HL-60 (cell line): ENCODE results near the gene RAB6C.

Source experiments
- GABPA ChIP-seq: IDR thresholded peaks from 2 replicates; pipeline ENCODE4 v1.6.1; 2012; ENCODE audit warnings: low read depth
- POLR2AphosphoS5 ChIP-seq: IDR thresholded peaks from 2 replicates; pipeline ENCODE4 v1.6.1; 2012; ENCODE audit warnings: low read depth
- SPI1 ChIP-seq: IDR thresholded peaks from 2 replicates; pipeline ENCODE4 v1.6.1; 2012; ENCODE audit warnings: low read depth, mild to moderate bottlenecking, borderline replicate concordance
- TF ChIP-seq, protein P1 (sequence below): IDR thresholded peaks from one replicate; pipeline ENCODE4 v1.5.1; 2011; ENCODE audit warnings: low read length, control low read depth, inconsistent platforms; ENCODE audit not compliant: insufficient read depth
- TF ChIP-seq, protein P2 (sequence below): IDR thresholded peaks from 2 replicates; pipeline ENCODE4 v1.6.1; 2012; ENCODE audit warnings: low read depth; ENCODE audit not compliant: insufficient replicate concordance

DNA sequence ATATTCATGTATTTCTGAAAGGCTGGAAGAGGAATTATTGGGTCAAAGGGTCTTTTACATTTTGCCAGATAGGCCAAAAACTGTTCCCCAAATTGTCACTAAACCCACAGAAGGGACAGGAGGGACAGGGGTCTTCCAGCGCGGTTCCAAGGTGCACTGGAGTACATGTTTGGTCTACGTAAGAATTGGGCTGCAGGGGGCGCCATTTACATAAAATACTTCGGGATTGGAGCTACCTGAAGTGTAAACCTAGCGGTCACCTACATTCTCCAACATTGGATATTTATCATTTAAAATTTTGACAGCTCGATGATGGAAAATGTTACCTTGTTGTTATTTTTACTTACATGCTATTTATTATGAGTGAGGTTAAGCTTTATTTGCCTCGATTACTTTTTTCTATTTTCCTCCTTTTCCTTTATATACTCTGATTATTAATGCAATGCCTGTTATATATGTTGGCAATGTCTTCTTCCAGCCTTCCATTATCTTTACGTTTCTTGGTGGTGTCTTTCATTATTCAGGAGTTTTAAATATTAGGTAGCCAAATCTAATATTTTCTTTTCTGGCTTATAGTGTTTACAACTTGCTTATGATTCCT, 43.0 kb upstream of the RAB6C start:
- TF ChIP-seq, protein P1, sequence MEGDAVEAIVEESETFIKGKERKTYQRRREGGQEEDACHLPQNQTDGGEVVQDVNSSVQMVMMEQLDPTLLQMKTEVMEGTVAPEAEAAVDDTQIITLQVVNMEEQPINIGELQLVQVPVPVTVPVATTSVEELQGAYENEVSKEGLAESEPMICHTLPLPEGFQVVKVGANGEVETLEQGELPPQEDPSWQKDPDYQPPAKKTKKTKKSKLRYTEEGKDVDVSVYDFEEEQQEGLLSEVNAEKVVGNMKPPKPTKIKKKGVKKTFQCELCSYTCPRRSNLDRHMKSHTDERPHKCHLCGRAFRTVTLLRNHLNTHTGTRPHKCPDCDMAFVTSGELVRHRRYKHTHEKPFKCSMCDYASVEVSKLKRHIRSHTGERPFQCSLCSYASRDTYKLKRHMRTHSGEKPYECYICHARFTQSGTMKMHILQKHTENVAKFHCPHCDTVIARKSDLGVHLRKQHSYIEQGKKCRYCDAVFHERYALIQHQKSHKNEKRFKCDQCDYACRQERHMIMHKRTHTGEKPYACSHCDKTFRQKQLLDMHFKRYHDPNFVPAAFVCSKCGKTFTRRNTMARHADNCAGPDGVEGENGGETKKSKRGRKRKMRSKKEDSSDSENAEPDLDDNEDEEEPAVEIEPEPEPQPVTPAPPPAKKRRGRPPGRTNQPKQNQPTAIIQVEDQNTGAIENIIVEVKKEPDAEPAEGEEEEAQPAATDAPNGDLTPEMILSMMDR: no peak
- no peak for TF ChIP-seq GABPA
- no peak for TF ChIP-seq POLR2AphosphoS5
- TF ChIP-seq SPI1: no peak
- TF ChIP-seq, protein P2, sequence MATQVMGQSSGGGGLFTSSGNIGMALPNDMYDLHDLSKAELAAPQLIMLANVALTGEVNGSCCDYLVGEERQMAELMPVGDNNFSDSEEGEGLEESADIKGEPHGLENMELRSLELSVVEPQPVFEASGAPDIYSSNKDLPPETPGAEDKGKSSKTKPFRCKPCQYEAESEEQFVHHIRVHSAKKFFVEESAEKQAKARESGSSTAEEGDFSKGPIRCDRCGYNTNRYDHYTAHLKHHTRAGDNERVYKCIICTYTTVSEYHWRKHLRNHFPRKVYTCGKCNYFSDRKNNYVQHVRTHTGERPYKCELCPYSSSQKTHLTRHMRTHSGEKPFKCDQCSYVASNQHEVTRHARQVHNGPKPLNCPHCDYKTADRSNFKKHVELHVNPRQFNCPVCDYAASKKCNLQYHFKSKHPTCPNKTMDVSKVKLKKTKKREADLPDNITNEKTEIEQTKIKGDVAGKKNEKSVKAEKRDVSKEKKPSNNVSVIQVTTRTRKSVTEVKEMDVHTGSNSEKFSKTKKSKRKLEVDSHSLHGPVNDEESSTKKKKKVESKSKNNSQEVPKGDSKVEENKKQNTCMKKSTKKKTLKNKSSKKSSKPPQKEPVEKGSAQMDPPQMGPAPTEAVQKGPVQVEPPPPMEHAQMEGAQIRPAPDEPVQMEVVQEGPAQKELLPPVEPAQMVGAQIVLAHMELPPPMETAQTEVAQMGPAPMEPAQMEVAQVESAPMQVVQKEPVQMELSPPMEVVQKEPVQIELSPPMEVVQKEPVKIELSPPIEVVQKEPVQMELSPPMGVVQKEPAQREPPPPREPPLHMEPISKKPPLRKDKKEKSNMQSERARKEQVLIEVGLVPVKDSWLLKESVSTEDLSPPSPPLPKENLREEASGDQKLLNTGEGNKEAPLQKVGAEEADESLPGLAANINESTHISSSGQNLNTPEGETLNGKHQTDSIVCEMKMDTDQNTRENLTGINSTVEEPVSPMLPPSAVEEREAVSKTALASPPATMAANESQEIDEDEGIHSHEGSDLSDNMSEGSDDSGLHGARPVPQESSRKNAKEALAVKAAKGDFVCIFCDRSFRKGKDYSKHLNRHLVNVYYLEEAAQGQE: no peak
